ENCODE results near the gene IFT25. TPM values are rescaled to one million over a fixed set of nuclear protein-coding genes. Genes with fewer than 3 reads are reported as not detected.

IFT25 gene
- polyA plus RNA-seq, 1 donor from 2014 or later = 106 TPM

- Histone ChIP-seq H3K4me3 (ENCODE audit: low read length) (no peak overlapping the region), H4K20me1 (ENCODE audit: insufficient read depth) (no peaks in the 10 kb centered on the region), H3K36me3 (ENCODE audit: insufficient read depth, low read length) (peaks cover 11% of the 10 kb centered on the region), H3K27ac (ENCODE audit: low read length) (no peak overlapping the region), H3K9me3 (ENCODE audit: low read length) (no peaks in the 10 kb centered on the region), H3K27me3 (ENCODE audit: insufficient read depth, low read depth, low read length) (no peaks in the 10 kb centered on the region), H2AFZ (ENCODE audit: low read depth, low read length) (no peak overlapping the region), H3K4me2 (ENCODE audit: low read length) (no peak overlapping the region), H3K9me2 (ENCODE audit: insufficient read depth, low read length) (no peaks in the 10 kb centered on the region), H3K79me2 (replicated peaks; ENCODE audit: insufficient read depth, low read length) (no peaks in the 10 kb centered on the region), H3F3A (ENCODE audit: insufficient read depth, low read length, poor library complexity, severe bottlenecking) (no peaks in the 10 kb centered on the region), H3K9ac (ENCODE audit: low read length) (no peak overlapping the region)
- TF ChIP-seq REST (IDR thresholded peaks at IDR 0.05; ENCODE audit: borderline replicate concordance) = no peak
- TF ChIP-seq RAD21 (conservative IDR thresholded peaks at IDR 0.05) = no peak
- TF ChIP-seq, protein P1, sequence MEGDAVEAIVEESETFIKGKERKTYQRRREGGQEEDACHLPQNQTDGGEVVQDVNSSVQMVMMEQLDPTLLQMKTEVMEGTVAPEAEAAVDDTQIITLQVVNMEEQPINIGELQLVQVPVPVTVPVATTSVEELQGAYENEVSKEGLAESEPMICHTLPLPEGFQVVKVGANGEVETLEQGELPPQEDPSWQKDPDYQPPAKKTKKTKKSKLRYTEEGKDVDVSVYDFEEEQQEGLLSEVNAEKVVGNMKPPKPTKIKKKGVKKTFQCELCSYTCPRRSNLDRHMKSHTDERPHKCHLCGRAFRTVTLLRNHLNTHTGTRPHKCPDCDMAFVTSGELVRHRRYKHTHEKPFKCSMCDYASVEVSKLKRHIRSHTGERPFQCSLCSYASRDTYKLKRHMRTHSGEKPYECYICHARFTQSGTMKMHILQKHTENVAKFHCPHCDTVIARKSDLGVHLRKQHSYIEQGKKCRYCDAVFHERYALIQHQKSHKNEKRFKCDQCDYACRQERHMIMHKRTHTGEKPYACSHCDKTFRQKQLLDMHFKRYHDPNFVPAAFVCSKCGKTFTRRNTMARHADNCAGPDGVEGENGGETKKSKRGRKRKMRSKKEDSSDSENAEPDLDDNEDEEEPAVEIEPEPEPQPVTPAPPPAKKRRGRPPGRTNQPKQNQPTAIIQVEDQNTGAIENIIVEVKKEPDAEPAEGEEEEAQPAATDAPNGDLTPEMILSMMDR (IDR thresholded peaks at IDR 0.05; ENCODE audit: poor library complexity, severe bottlenecking) = no peak
- no peak for TF ChIP-seq EZH2 (IDR thresholded peaks at IDR 0.05; ENCODE audit: borderline replicate concordance, insufficient read depth, low read length, poor library complexity, severe bottlenecking)
- no peak for TF ChIP-seq POLR2AphosphoS5 (IDR thresholded peaks at IDR 0.05)
- TF ChIP-seq MXI1 (conservative IDR thresholded peaks at IDR 0.05; ENCODE audit: poor library complexity, severe bottlenecking) = no peak
- TF ChIP-seq SMC3 (conservative IDR thresholded peaks at IDR 0.05; ENCODE audit: poor library complexity) = no peak
- no peak for TF ChIP-seq TAF1 (IDR thresholded peaks at IDR 0.05; ENCODE audit: low read depth)
- TF ChIP-seq EP300 (conservative IDR thresholded peaks at IDR 0.05; ENCODE audit: poor library complexity, severe bottlenecking) = no peak
These were observed 18.1 kb downstream of the IFT25 start for GRCh38 chr1:53927376-53927881.

DNA sequence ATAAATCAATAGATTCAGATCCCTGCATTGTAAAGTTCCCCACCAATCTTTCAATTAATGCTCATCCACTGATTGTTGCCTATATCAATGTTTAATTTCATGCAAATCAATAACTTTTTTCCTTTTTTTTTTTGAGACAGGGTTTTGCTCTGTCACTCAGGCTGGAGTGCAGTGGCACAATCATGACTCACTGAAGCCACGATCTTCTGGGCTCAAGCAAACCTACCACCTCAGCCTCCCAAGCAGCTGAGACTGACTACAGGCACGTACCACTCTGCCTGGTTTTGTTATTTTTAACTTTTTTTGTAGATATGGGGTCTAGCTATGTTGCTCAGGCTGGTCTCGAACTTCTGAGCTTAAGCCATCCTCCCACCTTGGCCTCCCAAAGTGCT, 25.8 kb downstream of the IFT25 start:
- Histone ChIP-seq H2AFZ (ENCODE audit: low read depth, low read length) (no peak overlapping the region), H4K20me1 (ENCODE audit: insufficient read depth) (no peaks in the 10 kb centered on the region), H3K36me3 (ENCODE audit: insufficient read depth, low read length) (peaks cover 5% of the 10 kb centered on the region), H3K9me3 (ENCODE audit: low read length) (no peaks in the 10 kb centered on the region), H3K4me2 (ENCODE audit: low read length) (no peak overlapping the region), H3K79me2 (replicated peaks; ENCODE audit: insufficient read depth, low read length) (no peaks in the 10 kb centered on the region), H3K4me3 (ENCODE audit: low read length) (no peak overlapping the region), H3K9me2 (ENCODE audit: insufficient read depth, low read length) (no peaks in the 10 kb centered on the region), H3K27ac (ENCODE audit: low read length) (no peak overlapping the region), H3K27me3 (ENCODE audit: insufficient read depth, low read depth, low read length) (no peaks in the 10 kb centered on the region), H3F3A (ENCODE audit: insufficient read depth, low read length, poor library complexity, severe bottlenecking) (no peaks in the 10 kb centered on the region), H3K9ac (ENCODE audit: low read length) (no peak overlapping the region)
- no peak for TF ChIP-seq TAF1 (IDR thresholded peaks at IDR 0.05; ENCODE audit: low read depth)

- TF ChIP-seq EP300 (conservative IDR thresholded peaks at IDR 0.05; ENCODE audit: poor library complexity, severe bottlenecking) (no peak), MXI1 (conservative IDR thresholded peaks at IDR 0.05; ENCODE audit: poor library complexity, severe bottlenecking) (no peak), POLR2AphosphoS5 (IDR thresholded peaks at IDR 0.05) (no peak), EZH2 (IDR thresholded peaks at IDR 0.05; ENCODE audit: borderline replicate concordance, insufficient read depth, low read length, poor library complexity, severe bottlenecking) (no peak), TAF1 (IDR thresholded peaks at IDR 0.05; ENCODE audit: low read depth) (no peak), SMC3 (conservative IDR thresholded peaks at IDR 0.05; ENCODE audit: poor library complexity) (no peak), REST (IDR thresholded peaks at IDR 0.05; ENCODE audit: borderline replicate concordance) (no peak), RAD21 (conservative IDR thresholded peaks at IDR 0.05) (no peak)
- TF ChIP-seq, protein P1 (IDR thresholded peaks at IDR 0.05; ENCODE audit: poor library complexity, severe bottlenecking) = no peak
- no peak overlapping the region for H3K9ac ChIP-seq (ENCODE audit: low read length)
These were observed 27.2 kb downstream of the IFT25 start for GRCh38 chr1:53918343-53918742.

More at GRCh38 chr1:53918343-53918742, 27.2 kb downstream of the IFT25 start:
- no peaks in the 10 kb centered on the region for H4K20me1 ChIP-seq (ENCODE audit: insufficient read depth)
- H3K9me3 ChIP-seq (ENCODE audit: low read length) = no peaks in the 10 kb centered on the region
- H3K27ac ChIP-seq (ENCODE audit: low read length) = no peak overlapping the region
- H3K79me2 ChIP-seq (replicated peaks; ENCODE audit: insufficient read depth, low read length) = no peaks in the 10 kb centered on the region
- H3F3A ChIP-seq (ENCODE audit: insufficient read depth, low read length, poor library complexity, severe bottlenecking) = no peaks in the 10 kb centered on the region
- no peaks in the 10 kb centered on the region for H3K27me3 ChIP-seq (ENCODE audit: insufficient read depth, low read depth, low read length)
- no peaks in the 10 kb centered on the region for H3K9me2 ChIP-seq (ENCODE audit: insufficient read depth, low read length)
- no peak overlapping the region for H3K4me3 ChIP-seq (ENCODE audit: low read length)
- H2AFZ ChIP-seq (ENCODE audit: low read depth, low read length) = no peak overlapping the region
- H3K36me3 ChIP-seq (ENCODE audit: insufficient read depth, low read length) = peaks cover 5% of the 10 kb centered on the region
- H3K4me2 ChIP-seq (ENCODE audit: low read length) = no peak overlapping the region

All from neural cell (in vitro differentiated cells).